GM18861 (cell line): ENCODE results near the gene XKR7.

Experiments used
- ATAC-seq: cut with Tn5 transposase; IDR thresholded peaks from one replicate; pipeline ENCODE4 v1.9.1; 2021; ENCODE audit not compliant: unreplicated experiment

XKR7 gene

DNA sequence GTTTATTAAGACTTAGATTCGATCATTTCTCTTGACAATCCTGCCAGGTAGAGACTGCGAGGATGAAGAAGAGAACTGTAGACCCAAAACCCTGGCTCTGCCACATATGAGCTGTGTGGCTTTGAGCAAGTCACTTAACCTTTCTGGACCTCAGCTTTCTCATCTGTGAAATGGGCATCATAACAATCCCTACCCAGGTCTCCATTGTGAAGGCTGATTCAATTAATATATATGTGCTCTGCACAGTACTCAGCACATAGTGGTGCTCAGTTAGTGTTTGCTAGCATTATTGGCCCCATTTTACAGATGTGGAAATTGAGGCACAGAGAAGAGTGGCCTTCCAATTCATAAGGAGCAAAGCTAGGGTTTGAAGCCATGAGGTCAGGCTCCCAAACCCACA is 7.9 kb downstream of the XKR7 start:
- no peak for ATAC-seq

DNA sequence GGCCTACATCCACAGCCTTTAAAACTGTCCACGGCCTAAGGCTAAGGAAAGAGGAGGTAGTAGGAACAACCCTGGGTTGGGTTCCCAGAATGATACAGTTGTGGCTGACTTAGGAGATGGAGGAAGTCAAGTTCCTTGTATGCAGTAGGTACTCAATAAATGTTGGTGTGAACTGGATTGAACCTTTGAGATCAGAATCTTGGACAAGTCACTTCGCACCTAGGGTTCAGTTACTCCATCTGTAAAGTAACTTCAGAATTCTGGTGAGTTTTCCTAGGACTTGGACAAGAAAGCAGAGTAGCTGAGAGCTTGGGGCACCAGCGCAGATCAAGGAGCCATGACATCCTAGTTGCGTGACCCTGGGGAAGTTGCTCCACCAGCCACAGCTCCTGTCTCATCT is 9.1 kb downstream of the XKR7 start:
- ATAC-seq = no peak

DNA sequence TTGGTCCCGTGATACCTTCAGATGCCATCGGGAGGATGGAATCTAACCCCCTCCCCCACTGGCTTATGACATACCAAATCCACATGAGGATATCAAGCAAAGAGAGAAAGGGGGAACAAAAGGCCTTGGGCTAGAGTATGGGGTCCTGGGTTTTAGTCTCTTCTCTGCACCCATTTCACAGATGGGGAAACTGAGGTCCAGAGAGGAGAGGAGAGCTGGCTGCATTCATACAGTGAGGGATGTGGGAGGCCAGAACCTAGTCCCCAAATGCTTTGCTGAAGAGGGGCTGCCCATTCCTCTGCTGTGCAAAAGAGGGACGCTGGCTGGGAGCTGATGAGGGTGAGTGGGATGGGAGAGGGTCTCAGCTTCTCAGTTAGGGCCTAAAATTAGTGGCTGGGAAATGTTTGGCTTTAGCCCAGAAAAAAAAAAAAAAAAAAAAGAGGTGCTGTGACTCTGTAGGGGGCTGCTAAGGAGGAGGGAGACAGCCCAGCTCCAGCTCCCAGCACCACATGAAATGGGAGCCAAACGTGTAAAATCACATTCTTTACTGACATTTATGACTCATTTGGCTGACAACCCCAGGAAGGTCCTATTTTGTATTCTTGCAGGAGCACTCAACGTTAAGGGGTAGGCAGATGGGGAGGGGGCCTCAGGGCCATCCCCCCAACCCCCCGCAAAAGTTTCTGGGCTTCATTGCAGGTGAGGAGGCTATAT is 11.9 kb downstream of the XKR7 start:
- no peak for ATAC-seq

DNA sequence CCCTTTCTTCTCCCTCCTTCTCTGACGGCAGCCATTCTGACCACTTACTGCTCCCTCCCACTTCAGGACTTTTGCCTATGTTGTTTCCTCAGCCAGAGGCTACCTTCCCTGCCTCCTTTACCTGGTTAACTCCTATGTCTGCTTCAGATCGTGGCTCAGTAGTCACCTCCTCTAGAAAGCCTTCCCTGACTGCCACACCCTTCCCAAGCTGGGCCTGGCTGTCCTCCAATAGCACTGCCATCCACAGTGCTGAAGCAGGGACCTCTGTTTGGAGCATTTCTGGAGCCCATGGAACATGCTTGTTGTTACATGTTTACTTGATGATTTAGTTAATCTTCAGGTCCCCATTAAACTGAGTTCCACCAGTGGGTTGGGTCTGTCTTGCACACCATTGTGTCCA is 13.8 kb downstream of the XKR7 start:
- no peak for ATAC-seq

DNA sequence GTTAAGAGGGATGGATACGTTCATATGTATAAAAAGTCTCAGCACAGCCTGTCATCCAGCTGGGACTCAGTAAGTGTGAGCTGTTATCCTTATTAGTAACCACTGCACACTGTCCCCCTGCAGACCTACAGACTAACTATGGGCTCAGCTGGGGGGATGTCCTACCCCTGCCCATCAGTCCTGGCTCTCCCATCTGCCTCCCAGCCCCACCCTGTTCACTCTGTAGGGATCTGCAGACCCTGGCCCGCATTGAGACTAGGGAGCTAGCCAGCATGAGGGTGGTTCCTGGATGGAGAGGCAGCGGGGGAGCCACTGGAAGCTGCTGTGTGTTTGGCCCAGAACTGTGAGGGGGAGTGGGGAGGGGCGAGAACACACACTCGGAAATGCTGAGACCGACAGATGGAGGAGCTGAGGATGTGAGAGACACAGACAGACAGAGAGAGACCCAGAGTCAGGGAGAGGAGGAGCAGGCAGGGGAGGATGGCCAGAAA is 17.1 kb downstream of the XKR7 start:
- no peak for ATAC-seq

DNA sequence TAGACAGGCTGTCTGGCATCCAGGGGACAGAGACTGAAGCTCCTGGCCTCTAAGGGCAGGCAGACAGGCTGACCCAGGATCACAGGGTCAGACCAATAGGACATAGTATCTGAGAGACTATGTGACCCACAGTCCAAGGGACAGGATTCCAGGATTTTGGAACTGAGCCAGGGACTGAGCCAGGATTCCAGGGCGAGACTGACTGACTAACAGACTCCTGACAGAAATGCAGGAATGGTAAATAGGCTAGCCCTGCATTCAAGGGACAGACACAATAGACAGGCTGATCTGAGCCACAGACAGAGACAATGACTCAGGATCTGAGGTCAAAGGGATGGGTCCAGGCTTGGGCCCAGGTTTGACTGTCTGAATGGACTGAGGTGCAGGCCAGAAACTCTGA is 19.8 kb downstream of the XKR7 start:
- no peak for ATAC-seq

DNA sequence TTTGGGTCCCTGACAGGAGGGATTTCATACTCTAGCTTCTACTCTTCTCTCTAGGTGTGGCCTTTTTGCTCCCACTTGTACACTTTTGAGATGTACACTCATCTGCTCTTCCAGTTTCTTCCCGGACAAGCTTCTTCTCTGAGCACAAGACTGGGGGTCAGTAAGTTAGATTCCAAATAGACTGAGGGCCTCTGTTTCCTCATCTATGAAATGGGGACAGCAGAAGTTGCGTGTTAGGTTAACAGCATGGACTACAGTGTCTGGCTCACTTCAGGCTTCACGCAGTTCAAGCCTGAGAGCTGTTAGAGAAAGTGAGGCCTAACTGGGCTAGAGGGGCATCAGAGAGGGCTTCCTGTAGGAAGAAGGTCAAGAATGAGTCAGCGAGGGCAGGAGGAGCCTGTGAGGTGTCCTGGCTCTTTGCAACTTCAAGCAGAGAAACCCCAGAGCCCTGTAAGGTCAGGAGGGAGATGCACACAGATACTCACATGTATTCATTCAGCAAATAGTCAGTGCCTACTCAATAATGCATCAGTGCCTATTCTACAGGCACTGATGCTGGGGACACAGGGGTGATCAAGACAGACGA is 20.6 kb downstream of the XKR7 start:
- ATAC-seq = no peak

DNA sequence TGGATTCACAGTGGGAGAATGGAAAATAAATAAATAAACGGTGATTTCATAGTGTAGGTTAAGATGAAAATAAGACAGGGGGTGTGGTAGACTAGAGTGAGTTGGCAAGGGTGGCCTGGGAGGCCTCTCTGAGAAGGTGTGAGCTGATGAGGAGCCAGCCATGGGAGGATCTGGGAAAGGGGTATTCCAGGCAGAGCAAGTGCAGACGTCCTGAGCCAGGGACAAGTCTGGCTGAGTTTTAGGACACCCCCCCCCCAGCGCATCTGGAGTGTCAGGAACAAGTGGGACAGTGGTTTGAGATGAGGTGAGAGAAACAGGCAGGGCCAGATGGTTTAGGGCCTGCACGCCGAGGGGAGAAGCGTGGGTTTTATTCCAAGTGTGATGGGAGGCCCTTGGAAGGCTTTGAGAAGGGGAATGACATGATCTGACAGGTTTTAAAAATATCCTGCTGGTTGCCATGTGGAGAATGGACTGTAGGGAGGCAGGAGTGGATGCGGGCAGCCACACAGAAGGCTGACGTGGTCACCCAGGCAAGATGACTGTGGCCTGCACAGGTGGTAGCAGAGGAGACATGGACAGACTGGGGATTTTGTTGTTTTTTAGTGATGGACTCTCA is 21.2 kb downstream of the XKR7 start:
- ATAC-seq = no peak

DNA sequence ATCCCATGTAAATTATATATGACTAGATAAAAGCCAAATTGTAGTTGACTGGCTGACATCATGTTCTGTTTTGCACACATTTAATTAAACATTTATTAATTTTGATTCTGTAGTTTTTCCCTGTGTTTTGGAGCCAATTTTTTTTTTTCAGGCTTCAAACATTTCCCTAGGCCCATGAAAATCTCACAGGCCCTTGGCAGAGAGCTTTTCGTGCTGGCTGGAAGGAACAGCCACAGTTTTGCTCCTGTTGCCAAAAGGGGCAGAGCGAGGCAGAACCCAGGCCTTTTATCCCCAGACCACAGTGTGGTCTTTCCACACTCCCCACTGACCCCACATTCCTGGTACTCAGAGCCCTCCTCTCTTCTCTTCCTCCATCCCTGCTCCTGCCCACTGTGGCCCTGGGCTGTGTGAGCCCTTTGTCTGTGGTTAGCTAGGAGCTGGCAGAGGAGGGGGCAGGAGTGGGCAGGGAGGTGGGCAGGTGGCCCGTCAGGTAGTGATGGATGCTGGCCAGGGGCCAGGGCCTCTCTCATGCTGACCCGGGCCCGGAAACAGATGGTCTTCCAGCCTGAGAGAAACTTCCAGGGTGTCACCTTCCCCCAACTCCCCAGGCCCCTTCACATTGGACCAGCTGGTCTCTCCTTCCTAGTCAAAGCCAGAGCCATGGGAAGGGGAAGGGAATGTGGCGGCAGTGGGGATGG is 22.8 kb downstream of the XKR7 start:
- ATAC-seq = no peak

DNA sequence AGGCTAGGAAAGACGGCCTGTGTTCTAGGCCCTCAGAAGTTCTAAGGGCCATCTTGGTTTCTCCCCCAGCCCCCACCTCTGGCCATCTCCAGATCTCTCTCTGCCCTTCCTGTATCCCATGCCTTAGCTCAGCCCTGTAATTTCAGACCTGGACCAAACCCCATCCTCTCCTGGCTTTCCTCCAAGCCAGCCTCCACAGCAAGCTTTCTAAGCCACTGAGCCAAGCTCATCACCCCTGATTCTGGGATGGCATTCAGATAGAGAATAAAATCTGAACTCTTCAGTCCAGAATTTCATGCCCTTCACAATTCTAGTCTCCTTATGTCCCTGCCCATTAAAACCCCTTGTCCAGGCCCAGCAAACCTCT is 23.4 kb downstream of the XKR7 start:
- no peak for ATAC-seq

DNA sequence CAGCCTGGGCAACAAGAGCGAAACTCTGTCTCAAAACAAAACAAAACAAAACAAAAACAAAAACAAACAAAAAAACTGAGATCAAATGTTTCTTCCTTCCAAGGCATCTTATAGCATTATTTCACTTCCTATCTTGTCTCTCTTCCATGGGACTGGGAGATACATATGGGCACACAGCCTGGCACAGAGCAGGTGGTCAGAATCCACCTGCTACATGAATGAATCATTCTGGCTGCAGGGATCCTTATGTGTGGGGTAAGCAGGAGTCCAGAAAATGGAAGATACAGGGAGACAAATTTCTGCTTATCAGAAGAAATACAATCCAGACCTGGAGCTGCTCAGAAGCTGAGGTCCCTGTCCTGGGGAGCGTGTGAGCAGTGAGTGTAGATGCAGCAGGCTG is 24.1 kb downstream of the XKR7 start:
- no peak for ATAC-seq

DNA sequence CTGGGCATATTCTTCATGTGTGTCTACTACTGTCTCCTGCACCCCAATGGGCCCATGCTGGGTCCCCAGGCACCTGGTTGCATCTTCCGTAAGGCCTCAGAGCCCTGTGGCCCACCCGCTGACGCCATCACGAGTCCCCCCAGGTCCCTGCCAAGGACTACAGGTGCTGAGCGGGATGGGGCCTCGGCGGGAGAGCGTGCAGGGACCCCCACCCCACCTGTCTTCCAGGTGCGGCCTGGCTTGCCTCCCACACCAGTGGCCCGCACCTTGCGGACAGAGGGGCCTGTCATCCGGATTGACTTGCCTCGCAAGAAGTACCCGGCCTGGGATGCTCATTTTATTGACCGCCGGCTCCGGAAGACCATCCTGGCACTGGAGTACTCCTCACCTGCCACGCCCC is 29.0 kb downstream of the XKR7 start:
- ATAC-seq = no peak

DNA sequence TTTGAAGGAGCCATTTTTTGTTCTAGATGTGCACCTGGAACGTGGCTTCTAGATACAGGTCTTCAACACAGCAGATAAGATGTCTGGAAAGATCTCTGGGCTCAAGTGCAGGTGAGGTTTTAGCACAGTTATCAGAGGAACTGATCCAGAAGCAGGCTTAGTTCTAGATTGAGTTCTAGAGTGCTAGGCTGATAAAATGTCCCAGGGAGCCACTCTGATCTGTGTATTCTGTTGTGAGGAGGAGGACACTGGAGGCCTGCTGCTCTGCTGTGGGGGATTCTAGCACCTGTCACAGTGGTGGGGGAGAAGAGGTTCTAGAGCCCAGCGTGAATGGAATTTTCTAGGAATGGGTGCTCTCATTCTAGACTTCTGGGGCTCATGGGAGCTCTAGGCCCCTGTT is 30.3 kb downstream of the XKR7 start:
- no peak for ATAC-seq

DNA sequence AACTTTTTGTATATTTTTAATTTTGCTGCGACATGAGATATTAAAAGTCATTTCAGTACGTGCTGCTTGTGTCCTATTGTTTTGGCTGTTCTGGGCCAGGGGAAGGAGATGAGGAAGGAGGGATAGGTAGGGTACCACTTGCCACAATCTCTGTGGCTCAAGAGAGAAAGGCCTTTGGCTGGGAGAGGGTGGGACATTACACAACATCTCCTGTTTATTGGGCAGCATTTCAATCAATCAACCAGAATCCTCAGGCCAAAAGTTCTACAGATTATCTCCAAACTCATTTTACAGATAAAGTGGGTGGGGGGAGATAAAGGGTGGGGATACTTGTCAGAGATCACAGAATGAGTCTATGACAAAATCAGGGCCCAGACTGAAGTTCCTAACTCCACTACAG is 35.4 kb downstream of the XKR7 start:
- no peak for ATAC-seq

DNA sequence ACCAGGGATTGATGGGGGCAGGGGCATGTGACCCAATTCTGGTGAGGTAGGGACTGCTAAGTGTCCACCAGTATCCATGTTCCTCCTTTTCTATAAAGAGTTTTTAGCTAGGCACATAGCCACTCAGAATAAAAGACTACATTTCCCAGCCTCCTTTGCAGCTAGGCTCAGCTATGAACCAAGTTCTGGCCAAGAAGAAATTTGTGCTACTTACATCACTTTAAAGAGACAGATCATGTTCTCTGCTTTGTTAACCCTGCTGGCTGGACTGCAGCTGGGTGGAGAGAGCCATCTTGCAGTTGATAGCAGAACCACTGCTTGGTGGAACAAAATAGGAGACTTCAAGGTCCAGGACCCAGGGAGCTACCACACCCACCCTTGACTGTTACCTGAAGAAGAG is 37.0 kb downstream of the XKR7 start:
- ATAC-seq = no peak

DNA sequence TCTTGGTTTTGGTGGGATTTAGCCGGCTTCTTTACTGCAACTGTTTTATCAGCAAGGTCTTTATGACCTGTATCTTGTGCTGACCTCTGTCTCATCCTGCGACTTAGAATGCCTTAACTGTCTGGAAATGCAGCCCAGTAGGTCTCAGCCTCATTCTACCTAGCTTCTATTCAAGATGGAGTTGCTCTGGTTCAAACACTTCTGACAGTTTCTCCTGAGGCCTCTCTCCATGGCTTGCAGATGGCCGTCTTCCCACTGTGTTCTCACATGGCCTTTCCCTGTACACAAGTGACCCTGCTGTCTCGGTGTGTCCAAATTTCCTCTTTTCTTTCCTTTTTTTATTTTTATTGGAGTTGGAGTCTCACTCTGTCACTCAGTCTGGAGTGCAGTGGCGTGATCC is 38.1 kb downstream of the XKR7 start:
- no peak for ATAC-seq

DNA sequence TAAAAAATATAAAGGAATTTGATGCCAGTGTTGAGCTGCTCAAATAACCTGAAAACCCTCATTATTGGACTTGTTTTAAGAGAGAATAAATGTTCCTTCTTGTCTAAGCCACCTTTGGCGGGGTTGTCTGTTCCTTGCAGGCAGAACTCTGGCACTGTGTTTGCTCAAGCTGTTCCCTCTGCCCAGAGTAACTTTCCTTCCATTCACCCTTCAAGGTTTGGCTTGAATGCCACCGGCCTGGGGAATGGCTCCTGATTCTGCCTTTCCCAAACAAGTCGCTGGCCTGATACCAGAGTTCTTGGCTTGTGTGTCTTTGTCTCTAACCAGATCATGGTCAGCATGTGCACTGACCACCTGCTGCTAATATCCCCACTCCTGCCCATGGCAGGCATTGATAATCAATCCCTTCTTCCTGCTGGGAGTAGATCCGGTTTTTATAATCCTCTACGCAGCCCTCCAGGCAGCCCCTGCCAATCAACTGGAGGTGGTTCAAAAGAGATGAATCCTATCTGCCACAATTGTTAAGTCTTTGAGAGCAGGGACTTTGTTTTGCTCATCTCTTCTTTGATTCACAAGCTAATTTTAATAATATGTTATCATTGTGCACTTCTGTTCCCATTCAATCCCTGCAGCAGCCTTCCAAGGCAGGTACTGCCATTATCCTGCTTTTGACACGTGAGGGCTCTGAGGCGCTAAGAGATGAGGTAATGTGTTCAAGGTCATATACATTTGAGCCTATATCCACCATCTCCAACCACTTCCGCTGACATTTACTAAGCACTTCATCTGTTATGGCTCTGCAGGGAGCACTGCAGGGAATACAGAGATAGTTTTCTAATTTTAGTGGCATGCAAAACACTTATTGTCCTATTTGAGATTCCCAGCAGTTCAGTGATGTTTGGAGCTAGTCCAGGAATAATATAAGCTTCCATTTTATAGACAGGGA is 39.2 kb downstream of the XKR7 start:
- no peak for ATAC-seq

DNA sequence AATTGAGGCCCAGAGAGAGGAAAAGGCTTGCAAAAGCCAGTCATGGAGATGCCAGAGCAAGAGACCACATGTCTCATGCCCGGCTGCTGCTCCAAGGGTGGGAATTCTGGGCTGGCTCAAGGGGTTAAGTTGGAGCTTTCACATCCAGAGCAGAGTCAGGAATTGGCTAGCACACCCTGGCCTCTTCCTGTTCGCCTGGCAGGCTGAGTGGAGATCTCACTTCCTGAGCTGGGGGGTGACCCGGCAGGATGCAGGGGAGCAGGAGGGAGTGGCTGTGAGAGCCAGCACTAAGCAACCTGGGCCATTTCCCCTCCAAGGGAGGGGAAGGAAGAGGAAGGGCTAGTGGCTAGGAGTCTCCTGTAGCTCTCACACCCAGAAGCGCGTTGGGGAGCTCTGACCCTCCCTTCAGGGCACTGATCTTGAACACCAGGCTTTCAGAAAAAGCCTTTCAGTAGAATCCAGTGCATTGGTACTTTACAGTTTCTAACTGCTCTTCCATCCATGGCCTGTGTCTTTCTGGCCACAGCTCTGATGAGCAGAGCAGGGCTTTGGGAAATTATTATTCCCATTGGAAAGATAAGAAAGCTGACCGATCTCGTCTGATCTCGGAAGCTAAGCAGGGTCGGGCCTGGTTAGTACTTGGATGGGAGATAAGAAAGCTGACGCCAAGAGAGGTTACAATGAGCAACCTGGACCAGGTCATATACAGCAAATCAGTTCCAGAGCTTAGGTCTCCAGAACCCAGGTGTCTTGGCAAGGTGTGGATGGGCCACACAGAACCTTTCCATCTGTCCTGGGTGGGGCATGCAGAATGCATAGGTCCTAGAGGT is 40.1 kb downstream of the XKR7 start:
- ATAC-seq = no peak

DNA sequence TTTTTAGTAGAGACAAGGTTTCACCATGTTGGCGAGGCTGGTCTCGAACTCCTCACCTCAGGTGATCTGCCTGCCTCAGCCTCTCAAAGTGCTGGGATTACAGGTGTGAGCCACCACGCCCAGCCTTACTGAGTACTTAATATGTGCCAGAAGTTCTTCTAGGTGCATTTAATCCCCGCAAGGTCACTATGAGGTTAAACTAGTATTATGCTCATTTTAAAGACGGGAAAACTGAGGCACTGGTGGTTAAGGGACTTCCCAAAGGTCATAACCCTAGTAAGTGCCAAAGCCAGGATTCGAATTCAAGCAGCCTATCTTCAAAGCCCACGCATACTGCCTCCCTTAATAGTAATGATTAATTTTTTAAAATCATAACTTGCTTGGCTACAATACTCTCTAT is 41.6 kb downstream of the XKR7 start:
- ATAC-seq = no peak

DNA sequence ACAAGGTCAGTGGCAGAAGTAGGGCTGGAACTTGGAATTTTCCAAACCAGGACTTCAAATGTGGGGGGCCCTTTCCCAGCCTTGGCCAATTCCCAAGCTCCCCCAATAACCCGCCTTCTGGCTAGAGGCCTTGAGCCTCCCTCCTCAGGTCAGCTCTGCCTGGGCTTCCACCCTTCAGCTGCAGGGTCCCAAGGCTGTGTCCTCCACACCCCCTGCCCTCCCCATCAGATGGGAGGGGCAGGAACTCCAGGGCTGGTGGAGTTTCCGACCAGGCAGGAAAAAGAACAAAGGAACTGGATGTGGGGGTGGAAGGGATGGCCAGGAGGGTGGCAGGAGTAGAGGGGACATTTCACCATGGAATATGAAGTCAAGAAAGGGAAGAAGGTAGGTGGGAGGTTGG is 42.1 kb downstream of the XKR7 start, which contains the start of gene CCM2L:
TSS of gene CCM2L (plus strand) at position 338 of the 400 bp plus-strand sequence. CDS start at position 355, 17 bp downstream.
- ATAC-seq = no peak
